Suprapubic skin (tissue), 3 donors: Measurements from ENCODE around the gene ZSCAN9.

ENCODE experiments used
- CTCF ChIP-seq, 2 donors: fragments of 200-600 bp in 1 of 2; fragments of 450-650 bp in 1 of 2; sonication (generic) in 1 of 2; IDR thresholded peaks; one replicate each; pipeline ENCODE4 v1.5.1; 2016 to 2019; ENCODE audit warnings: antibody characterized with exemption in 2 of 2, mild to moderate bottlenecking in 1 of 2, moderate library complexity in 1 of 2
- EP300 ChIP-seq: sonication (generic); formaldehyde crosslinking; IDR thresholded peaks from one replicate; pipeline ENCODE4 v1.6.1; 2017; ENCODE audit warnings: antibody characterized with exemption
- POLR2A ChIP-seq, 2 donors: fragments of 450-650 bp; IDR thresholded peaks; one replicate each; pipeline ENCODE4 v1.6.1; 2017; ENCODE audit warnings: antibody characterized with exemption in 2 of 2, mild to moderate bottlenecking in 2 of 2, moderate library complexity in 2 of 2

GRCh38 chr6:28188111-28188979 is 36.7 kb upstream of the ZSCAN9 start:
- TF ChIP-seq POLR2A (IDR thresholded peaks at IDR 0.05) (no peak), CTCF (IDR thresholded peaks at IDR 0.05) (no peak), EP300 (no peak)
